ENCODE measurements around the gene MDK.

Gene MDK

DNA sequence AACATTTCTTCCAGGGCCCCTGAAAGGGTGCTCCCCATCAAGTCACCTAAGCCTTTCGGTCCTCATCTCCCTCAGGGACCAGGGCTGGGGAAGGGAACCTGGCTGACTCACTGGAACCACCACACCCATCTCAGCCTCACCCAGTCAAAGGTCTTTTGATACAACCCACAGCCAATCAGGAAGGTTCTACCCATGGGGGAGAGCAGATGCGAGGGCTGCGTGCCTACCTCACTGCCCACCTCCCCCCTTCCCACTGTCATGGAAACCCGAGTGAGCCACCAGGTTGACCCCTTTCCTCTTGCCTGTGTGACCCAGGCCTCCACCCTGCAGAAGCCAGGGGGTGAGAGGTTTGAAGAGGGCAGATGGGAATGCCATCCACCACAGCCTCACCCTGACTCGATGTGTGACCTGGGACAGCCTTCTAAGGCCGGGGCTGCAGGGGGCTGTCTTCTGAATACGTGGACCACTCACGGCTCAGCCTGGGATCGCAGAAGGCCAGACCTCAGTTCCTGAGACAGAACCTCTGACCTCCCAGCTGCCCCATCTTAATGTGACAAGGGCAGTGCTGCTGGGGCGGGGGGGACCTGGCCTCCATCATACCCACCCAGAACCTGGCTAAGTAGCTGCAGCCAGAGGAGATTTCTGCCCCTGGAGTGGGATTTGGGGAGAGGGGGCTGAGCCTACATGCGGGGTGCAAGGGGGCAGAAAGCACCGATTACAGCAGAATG lies 2.7 kb downstream of the MDK start:
- DNase-seq = no peak

DNA sequence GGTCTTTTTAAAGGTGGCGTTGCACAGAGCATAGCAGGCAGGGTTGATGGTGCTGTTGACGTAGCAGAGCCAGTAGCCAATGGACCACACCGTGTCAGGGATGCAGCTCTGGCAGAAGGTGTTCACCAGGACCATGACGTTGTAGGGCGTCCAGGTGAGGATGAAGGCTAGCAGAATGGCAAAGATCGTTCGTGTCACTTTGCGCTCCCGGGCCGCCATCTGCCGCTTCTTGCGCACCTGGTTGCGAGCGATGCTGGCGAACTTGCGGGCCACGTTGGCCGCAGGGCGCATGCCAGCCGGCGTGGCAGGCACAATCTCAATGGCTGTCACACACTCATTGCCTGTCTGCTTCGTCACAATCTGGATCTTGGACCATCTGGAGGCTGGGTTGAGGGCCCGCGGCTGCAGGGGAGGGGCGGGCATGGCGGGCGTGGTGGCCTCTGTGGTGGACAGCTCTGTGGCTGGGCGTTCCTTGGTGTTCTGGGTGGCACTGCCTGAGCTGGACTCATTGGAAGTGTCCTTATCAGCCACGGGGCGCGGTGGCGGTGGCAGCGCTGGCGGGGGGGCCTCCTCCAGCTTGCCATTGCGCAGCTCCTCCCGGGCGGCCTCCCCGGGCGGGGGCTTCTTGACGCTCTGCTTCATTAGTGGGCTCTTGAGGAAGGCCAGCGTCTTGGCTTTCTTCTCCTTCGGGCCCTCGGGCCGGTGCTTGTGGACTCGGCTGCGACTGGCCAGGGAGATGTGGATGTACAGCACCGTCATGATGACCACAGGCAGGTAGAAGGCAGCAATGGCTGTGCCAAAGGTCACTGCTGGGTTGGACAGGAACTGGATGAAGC lies 3.9 kb downstream of the MDK start:
- DNase-seq = no peak

DNA sequence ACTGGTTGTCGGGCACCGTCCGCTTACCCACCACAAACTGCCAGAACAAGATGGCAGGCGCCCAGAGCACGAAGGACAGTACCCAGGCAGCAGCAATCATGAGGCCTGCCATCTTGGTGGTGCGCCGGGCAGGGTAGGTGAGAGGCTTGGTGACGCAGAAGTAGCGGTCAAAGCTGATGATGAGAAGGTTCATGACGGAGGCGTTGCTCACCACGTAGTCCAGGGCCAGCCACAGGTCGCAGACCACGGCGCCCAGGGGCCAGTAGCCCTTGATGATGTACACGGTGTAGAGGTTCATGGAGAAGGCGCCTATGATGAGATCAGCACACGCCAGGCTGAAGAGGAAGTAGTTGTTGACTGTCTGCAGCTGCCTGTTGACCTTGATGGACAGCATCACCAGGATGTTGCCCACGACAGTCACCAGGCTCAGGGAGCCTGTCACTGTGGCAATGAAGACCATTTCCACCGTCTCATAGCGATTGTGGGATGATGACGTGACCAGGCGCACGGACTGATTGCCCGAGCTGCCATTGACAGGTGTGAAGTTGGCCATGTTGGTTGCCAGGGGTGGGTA lies 4.6 kb downstream of the MDK start:
- no peak for DNase-seq

DNA sequence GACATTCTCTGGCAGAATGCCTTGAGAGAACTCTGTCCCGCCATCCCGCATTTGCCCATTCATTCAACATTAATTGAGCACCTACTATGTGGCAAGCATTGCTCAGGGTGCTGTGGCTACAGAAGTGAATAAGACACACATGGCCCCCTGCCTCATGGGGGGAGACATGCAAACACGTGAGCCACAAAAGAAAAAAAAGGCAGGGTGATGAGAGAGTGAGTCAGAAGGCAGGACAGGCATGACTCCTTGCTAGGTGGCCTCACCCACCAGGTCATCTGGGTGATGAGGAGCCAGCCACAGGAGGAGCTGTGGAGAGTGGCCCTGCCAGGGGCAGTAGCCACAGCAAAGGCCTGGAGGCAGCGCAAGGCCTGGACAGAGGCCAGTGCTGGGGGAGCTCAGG lies 5.2 kb downstream of the MDK start:
- no peak for DNase-seq

DNA sequence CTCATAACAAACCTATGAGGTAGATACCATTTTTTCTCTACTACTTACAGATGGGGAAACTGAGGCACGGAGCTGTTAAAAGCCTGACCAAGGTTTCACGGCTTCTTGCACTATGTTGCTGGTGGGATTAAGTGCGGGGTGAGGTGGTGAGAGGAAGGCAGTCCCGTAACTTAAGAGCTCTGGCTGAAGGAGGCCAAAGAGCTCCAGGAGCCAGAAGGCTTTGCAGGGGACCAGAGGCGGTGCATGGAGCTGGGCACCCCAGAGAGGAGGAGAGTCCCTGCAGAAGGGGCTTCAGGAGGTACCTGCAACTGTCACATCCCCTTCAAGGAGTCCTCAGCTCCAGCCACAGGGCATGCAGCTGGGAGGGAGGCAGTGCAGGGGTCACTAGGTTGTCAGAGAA lies 6.0 kb downstream of the MDK start:
- no peak for DNase-seq

DNA sequence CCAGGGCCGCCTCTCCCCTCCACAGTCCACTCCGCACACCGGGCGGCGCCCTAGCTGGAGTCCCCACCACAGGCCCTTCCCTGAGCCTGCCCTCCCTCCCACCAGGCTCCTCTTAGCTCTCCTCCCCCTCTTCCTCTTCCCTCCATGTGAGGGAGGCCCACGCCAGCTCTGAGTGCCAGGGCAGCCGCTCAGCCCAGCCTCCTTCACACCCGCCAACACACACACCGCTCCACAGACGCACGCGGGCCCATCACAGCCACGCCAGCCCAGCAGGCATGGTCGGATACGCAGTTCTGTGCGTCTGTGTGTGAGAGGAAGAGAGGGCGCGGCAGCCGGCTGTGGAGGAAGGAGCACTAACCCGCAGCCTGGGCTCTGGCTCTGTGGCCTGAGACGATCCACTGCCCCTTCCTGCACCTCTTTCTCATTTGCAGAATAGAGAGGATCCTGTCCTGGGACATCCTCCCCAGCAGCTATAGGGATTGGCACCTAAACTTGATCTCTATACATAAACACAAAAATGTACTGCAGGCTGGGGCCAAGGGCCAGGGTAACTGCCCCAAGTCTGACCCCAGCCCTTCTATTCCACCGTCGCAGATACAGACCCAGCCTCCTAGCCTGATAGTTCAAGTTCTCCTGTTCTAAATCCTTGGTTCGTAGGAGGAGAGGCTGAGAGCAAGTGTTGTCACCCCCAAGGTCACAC lies 6.6 kb downstream of the MDK start:
- DNase-seq = no peak

DNA sequence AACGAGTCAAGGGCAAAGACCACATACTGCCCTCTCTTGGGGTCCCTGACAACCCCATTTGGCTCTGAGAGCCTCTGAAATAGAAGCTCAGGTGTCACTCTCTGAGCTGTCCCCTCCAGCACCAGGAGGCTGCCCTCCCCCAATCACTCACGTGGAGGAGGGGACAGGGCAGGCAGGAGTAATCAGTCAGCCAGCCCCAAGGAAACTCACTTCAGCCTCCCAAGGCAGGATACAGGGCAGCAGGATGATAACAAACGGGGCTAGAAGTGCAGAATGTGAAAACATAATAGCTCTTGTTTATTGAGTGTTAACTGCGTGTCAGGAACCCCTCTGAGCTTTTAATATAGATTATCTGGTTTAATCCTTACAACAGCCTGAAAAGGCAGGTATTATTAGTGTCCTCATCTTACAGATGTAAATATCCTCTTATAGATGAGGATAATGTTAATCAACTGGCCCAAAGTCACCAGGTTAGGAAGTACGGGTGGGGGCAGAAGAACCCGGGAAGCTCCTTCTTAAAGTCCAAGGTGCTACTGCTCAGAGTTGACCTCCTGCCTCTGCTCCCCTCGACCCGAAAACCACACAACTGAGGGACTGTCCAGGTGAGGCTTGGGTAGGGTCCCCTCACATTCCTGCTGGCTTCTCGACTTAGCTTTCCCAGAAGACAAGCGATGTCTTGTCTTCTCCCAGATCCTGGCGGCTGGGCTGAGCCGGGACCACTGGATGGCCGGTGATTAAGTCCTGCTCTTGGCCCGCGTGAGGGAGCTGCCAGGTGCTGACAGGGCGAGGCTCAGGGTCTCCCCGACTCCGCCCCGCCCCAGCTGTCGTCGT lies 7.4 kb downstream of the MDK start:
- no peak for DNase-seq

DNA sequence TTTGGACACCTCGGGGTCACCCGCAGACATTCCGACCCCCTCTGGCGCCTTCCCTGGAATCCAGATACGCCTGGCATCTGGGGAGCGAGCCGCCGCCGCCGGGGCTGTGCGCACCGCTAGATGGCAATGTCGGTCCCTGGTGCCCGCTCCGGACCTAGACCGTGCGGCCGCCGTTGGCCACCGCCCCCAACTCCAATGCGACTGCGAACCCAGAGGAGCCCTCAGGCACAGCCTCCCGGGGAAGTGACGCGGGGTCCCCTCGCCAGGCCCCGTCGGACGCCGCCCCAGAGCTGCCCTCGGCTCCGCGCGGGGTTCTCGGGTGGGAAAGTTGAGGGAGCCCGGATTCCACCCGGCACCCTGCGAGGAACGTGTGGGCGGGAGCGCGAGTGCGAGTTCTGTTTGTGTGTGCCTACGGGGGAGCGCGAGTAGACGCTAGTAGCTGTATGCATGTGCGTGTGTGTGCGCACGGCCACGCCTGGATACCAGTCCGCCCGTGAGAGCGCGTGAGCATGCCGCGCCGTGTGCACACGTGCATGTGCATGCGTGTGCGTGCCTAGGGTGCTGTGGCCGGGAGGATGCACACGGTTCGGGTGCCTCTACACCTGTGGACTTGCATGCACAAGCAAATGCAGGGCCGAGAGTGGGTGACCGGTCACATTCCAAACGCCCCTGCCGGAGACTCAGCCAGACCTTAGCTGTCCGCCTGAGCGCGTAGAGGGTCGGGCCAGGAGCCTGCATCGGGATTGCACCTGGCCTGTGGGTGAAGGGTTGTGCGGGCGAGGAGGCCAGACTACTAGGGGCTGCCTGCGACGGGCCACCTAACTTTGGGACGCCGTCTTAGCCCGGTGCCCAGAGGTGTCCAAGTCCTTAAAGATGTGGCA lies 8.2 kb downstream of the MDK start:
- DNase-seq = peak; percentile 58

DNA sequence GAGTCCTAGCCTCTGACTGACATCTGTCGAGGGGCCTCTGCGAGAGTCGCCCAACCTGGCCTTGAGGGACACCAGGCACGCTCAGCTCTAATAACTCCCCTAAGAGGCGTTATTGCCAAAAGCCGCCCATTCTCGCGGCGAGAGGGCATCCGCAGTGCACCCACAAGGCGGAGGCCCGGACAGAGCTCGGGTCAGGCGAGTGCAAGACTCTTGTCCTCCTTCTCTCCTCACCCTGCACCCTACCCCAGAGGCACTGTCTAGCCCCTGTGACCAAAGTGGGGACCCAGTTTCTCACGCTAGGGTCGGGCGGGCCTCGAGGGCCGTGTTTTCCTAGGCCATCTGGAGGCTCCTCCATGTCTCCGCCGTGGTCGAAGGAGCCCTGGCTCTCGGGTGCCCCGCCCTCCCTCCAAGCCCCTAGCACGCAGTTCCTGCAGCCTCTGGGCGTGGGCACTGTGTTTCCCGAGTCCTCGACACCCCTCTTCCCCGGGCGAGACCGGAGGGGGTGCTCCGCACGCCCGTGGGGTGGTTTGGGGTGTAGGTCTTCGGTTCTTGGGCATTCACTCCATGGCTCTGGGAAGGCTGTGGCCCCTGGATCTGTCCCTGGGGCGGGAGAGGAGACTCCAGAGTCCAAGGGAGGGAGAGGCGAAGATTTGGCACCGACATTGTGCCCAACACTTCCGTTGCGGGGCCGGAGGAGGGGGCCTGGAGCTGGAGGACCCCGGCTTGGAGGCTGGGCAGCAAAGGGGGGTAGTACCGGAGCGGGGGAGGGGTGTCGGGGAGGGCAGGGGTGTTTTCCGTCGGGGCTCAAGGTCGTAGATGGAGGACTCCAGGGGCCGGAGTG lies 9.1 kb downstream of the MDK start:
- no peak for DNase-seq

DNA sequence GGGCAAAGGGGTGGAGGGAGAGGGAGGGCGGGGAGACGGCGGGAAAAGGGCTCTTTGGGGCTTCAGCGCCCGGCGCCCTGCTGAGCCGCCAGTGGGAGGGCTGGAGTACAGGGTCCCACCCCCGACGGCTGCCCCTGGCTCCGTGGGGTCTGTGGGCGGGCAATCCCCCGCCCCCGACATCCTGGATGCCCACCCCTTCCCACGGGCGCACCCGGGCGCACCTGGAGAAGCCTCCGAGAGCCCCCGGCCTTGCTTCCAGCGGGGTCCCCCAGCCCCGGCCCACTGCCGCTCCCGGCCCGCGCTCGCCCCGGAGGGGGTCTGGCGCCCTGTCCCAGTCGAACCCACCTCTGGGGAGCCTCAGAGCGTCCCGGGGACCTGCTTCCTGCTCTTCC lies 9.7 kb downstream of the MDK start:
- DNase-seq = no peak

DNA sequence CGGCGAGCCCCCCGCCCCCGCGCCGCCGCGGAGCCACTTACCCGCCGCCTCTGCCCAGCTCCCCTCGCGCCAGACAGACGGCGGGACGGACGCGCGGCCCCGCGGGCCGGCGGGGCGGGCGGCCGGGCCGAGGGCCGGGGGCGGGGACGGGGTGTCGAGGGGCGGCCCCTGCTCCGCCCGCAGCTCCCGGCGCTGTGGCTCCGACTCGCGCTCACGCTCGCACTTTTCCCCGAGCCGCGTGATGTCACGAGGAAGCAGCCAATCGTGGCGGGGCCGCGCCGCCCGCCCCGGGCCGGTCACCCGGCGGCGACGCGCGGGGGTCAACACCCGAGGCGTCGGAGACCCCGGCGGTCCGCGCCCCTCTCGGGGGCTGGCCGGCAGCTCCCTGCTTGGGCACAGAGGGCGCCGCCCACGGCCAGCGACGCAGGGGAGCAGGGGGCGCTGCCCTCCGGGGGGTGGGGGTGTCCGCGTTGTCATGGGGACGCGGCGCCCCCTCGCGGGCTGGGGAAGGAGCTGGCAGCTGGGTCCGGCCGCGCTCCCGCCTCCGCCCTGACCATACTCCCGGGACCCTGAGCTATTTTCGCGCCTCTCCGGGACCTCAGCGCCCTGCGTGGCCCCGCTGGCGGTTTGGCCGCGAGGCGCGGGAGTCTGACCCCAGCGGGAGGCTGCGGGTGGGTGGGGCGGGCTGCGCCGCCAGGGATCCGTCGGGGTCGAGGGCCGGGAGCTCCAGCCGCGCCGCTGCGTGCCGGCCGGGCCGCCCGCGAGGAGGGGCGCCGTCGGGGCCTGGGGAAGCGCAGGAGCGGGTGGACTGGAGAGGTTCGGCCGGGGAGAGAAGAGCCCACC lies 10.3 kb downstream of the MDK start, which contains the start of gene CHRM4:
TSS of gene CHRM4 (minus strand) at position 199 of the 843 bp plus-strand sequence. CDS start 5,219 bp downstream, outside the sequence.
- peak; percentile 82 for DNase-seq

DNA sequence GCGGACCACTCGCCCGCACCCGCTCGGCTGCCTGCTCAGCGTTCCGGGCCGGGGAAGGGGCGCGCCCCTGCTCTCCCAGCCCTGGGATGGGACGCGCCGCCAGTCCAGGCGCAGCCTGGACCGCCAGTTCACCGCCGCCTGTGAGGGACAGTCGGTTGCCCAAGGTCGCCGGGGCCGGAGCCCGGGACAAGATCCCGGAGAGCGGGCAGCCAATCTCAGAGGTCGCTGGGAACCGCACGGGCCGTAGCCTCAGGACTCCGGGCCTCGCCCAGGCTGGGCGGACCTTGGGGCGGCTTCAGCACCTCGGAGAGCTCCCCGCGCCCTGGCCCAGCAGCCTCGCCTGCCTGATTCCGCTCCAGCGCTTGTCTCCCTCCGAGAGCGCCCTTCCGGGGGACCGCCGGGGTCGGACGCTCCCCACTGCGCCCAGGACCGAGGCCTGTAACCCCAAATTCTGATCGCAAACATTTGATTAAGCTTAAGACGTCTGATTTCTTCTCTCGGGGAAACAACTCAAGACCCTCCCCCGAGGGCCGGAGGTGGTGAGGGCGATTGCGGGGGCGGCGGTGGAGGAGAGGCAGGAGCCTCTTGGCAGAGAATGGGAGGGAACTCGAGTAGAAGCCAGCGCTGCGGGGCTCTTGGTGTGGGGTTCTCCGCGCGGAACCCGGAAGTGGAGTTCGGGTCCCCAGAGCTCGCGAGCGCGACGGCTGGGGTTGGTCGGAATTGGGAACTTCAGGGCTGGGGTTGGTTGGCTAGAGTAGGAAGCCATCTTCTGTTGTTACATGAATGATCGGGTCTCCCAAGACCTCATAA lies 11.2 kb downstream of the MDK start:
- peak; percentile 64 for DNase-seq

DNA sequence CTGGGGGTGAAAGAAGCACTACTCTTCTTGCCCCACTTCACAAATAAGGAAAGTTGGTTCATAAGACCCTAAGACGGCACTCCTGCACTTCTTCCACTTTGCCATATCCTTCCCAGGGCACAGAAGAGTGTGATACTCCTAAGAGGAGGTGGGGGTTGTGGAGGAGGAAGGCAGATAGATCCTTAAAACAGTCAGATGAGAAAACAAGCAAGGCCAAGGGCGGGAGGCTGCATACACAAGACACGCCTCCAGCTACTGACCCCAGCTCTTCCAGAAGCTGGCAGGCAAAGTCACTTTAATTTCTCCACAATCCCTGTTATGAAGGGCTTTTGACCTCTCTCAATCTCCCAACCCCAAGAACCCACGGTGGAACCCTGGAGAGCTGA lies 11.8 kb downstream of the MDK start:
- no peak for DNase-seq

DNA sequence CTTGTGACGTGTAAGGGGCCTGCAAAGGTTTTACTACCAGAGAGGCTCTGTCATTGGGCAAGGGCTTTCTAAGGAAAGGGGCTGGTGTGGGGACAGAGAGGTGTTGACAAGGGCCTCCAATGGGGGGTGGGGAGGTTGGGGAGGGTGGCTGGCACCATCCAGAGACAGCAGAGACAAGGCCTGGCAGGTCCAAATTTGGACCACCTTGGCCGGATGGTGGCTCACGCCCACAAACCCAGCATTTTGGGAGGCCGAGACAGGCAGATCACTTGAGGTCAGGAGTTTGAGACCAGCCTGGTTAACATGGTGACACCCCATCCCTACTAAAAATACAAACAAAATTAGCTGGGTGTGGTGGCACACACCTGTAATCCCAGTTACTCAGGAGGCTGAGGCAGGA lies 12.3 kb downstream of the MDK start:
- no peak for DNase-seq

DNA sequence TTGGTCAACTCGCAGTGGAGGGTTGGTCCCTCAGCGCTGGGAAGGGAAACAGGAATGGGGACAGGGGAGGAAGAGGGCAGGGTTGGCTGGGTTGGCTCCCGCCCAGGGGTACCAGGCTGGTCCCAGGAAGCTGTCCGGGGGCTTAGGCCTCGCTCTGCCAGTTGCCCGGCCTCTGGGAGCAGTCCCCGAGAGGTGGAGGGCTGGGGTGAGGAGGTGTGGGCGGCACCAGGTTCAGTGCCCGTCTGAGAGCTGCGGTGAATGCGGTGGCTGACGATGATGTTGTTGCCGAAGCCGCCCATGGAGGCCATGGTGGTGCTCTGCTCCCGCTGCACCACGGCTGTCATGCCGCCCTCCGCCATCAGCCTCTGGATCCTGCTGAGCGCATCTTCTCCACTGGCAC lies 16.1 kb downstream of the MDK start:
- no peak for DNase-seq

DNA sequence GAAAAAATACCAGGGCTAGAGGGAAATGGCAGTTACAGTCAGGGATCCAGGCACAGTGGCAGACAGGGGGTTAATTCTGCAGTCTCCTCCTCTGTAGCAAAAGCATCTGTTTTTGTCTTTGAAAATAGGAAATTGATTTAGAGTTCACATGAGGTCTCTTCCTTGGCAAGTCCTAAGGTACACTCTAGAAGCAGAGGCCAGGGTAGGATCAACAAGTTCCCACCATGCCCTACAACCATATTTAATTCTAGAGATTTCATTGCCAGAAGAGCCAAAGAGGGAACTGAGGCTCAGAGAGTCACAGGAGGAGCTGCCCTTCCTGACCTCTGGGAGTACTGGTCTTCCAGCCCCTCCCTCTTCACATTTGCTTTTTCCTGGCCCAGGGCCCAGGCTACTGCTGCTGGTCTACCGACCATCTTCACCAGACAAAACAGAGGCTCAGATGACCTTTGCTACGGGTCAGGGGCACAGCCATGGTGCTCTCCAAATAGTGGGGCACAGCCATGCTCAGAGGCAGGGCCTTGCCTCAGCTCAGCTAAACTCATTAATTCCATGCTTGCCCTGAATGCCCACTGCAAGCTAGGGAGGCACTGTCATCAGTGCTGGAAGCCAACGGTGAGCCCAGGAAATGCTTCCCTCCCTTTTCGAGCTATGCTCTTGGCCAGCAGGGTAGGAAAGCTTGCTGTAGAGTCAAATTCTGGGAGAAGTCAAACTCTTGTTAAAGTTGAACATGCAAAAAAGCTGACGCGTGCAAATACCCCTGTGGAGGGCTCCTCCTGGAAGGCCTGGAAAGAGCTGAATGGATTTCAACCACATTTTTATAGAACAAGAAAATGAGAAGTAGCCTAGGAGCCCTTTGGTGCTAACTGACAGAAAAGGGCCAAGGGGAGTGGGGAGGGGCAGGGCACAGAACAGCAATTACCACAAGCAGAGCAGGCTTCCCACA lies 21.8 kb downstream of the MDK start:
- no peak for DNase-seq

DNA sequence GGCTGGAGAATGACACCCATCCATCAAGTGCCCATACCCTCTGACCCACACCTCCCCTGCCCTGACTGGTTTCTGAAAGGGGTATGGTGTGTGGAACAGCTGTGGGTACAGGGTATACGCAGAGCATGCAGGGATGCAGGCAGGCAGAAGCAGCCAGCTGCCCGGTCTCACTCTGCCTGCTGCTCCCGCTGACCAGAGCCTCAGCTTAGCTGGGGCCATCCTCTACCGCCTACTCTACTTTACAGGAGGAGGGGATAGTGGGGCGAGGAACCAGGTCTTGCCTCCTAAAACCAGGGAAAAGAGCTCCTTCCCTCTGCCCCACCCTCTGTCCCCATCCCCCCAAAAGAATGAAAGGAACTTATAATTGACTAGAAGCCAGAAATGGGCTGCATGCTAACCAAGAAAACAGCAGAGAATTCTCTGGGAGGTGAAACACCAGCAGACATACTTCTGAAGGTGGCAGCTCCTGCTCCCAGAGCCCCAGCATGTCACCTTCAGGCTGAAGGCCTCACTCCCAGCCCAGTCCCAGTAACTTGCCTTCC lies 23.1 kb downstream of the MDK start:
- DNase-seq = no peak

Data from DMS153 (cell line).